Stimulated activated naive CD4-positive, alpha-beta T cell (primary cell): ENCODE measurements around the gene UNC119.
"Not testable (repeated sequence)": the region's sequence is repeated elsewhere in the genome, so short reads cannot be mapped to it uniquely, and the experiment has no call there.

Experiments used
- DNase-seq, 6 experiments: peaks; one replicate each; lab custom pipeline; 2025; lab: John Stamatoyannopoulos, UW

The UNC119 gene

DNA sequence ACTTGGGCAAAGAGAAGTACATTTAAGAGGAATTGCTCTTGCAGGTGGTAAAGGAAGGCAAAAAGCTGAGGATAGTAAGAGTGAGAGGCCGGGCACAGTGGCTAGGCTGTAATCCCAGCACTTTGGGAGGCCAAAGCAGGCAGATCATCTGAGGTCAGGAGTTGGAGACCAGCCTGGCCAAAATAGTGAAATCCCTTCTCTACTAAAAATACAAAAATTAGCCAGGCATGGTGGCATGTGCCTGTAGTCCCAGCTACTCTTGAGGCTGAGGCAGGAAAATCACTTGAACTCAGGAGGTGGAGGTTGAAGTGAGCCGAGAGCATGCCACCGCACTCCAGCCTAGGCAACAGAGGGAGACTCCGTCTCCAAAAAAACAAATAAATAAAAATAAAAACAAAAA lies 30.1 kb downstream of the UNC119 start:
- not testable (repeated sequence) for DNase-seq

DNA sequence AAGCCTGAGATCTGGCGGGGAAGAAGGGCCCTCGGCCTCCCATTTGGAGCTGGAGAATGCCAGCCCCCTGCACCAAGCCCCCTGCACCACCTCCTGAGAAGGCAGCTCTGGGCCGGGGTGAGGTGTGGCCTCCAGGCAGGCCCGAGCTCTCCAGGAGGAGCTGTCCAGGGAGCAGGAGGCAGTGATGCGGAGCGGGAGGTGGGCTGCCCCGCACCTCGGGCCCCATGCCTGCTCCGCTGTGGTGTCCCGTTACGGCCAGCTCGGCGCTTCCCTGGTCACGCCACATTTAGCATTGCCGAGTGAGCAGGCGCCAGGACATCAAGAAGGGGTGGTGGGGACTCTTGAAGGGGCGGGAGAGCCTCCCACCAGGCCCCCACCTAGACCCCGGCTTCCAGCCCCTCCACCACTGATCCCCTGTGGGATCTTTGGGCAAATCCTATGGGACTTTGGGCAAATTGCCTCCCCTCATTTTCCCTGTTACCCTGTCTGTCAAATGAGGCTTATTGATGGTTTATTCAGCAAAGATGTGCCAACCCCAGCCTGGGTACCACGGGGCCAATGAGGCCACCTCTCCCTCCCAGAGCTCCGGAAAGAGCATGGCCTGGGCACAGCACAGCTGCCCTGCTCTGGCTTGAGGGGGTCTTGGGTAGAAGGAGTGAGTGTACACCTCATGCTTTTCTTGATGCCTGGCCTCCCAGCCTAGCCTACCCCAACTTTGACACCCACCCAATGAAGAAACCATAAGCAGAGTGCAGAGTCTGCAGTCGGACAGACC lies 30.9 kb downstream of the UNC119 start:
- no peak for DNase-seq

DNA sequence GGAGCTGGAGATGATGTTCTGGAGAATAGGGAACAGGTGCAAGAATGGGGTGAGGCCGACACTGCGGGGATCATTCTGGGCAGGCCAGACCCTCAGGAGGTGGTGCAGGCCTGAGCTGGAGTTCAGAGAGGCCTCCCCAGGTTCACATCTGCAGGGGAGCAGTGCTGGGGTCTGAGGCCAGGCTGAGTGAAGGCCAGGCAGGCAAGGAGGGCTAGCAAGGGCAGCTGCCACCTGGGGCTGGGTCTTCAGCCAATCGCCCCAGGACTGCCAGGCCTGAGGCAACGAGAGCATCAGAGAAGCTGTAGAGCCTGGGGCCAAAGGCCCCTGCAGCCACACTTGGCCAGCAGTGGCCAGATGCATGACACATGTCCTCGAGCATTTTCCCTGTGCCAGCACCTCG lies 31.7 kb downstream of the UNC119 start:
- DNase-seq, result no peak

DNA sequence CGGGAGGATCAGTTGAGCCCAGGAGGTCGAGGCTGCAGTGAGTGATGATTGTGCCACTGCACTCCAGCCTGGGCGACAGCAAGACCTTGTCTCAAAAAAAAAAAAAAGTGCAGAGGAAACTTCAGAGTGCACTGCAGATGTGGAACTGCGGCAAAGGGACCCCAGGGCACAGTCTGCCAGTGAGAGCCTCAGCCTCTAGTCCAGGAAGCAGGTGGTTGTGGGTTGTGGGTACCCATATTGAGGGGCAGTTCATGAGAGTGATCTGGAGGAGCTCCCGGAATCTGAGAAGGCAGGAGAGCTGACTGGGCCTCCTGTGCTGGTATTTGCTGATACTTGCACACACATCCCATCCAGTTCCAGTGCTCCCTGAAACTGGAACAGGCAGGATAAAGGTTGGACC lies 33.2 kb downstream of the UNC119 start:
- DNase-seq, result no peak

DNA sequence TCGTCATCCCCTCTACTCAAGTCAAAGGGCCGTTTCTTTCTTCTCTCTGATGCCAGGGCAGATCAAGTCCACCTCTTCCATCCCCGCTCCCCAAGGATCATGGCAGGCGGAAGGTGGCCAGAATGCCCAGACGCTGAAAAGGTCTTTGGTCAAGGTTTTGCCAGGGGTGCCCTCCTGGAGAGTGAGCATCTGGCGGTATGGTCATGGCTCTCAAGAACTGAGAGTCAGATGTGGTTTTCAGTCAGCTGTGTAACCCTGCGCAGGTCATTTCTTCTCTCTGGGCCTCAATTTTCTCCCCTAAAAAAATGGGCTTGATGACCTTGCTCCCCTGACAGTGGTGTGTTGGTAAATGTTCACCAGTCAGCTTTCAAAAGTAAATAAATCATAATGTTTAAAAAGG lies 33.8 kb downstream of the UNC119 start:
- no peak for DNase-seq

DNA sequence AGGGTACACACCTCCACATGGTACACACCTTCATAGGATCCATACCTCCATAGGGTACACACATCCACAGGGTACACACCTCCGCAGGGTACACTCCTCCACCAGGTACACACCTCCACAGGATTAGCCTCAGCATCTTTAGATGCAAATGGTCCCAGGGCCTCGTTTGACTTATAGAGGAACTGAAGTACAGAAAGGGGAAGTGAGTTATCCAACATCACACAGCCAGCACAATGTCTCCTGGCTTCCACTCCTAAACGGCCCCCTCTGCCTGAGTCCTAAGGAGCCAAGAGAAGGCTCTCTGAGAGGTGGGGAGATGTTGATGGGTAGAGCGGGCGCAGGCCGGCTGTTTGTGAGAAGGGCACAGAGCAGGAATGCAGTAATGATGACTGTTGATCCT lies 34.3 kb downstream of the UNC119 start:
- DNase-seq, result no peak

DNA sequence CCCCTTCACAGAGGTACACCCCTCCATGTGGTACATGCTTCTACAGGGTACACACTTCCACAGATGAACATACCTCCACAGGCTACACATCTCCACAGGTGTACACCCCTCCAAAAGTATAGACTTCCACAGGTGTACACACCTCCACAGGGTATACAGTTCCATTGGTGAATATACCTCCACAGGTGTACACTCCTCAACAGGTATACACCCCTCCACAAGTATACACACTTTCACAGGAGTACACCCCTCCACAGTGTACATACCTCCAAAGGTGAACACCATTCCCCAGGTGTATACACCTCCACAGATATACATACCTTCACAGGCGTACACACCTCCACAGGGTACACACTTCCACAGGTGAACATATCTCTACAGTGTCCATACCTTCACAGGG lies 36.9 kb downstream of the UNC119 start:
- DNase-seq, result no peak

DNA sequence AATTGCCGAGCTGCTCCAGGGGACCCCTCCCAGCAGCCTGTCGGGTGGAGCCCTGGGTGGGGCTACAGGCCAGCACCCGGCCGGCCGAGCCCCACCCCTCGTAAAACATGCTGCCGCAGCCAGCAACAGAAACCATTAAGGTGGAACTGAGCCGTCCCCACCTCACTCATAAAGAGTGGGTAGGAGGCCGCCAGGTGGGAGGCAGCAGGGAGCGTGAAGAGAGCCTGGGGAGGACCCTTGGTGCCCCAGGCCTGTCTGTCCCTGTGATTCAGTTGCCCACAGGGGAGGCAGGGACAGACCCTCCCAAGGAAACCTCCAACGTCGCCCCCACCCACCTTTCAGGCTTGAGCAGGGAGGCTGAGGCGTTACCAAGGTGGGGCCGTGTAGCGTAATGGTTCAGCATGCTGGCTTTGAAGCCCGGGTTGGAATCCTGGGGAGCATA lies 37.8 kb downstream of the UNC119 start:
- no peak for DNase-seq

DNA sequence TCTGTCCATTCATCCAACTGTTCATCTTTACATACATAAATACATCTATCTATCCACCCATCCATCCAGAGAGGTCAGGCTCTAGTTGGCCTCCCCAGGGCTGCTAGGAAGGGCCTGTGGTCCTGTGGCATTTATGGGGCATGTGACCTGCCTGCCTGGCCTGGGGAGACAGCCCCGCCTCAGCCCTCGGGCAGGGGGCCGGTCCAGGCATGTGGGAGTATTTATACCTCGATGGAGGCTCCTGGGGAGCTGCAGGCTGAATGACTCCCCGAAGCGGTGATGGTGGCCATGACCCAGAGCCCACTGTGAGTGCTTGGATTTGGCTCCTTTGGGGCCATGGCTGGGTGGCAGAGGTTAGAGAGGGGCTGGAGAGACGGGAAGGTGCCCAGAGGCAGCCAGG lies 38.9 kb downstream of the UNC119 start:
- no peak for DNase-seq

DNA sequence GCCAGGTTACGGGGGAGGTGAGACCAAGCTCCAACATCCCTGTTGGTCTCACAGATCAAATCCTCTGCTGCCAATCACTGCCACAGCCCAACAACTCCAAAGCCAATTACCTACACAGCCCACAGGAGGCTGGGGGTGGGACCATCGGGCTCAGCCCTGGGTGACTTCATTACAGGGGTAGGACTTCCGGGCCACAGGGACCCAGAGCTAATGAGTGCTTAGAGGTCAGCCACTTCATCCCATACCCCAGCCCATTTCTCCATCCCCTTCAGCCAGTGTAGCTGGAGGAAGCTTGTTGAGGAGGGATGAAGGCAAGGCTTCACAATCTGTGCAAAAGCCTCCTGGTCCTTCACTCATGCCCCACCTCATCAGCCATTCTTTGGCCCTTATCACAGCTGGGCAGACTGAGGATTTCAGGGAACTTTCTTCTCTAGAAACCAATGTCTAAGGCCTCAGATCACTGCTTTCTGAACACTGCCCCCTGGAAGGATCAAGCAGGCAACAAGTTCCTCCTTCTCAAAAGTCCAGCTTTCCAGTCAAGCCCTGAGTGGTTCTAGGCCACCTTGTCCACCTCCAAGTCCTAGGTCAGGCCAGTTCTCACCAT lies 40.5 kb downstream of the UNC119 start:
- DNase-seq, result no peak

DNA sequence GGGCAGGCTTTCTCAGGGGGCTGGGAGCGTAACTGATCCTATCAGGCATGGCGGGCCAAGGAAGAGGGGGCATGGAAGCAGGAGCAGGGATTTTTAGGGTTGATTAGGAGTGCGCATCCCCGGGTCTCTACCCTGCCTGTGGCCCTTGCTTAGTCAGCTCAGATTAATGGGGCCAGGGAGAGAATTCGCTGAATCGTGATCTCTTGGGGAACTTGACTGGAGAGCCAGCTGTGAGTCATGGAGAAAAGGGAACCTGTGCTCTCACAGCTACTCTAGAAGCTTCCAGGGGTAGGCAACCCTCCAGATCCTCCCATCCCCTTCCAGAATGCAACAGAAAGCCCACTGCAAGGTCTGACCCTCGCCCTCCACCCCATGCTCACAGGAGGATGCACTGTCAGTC lies 42.6 kb downstream of the UNC119 start:
- DNase-seq, result no peak

DNA sequence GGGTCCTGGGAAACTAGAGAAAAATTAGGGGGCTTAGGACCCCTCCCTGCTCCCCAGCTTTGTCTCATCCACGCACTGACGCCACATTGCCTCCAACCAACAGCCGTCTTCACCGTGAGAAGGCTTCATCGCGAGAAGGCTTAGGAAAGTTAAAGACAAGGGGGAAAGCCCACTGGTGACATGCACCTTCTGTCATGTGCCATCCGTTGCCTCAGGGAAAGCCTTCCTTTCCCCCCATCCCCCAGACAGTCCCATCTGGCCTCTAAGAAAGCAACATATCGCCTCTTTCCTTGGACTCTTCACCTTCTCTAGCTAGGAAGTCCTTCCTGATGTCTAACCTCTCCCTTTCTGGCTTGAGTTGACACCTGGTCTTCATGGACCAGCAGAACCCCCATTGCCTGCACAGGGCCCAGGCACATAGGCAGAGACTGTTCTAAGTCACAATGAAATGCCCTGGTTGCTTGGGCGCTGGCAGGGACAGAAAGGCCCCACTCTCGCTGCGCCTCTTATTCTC lies 44.2 kb downstream of the UNC119 start:
- no peak for DNase-seq

DNA sequence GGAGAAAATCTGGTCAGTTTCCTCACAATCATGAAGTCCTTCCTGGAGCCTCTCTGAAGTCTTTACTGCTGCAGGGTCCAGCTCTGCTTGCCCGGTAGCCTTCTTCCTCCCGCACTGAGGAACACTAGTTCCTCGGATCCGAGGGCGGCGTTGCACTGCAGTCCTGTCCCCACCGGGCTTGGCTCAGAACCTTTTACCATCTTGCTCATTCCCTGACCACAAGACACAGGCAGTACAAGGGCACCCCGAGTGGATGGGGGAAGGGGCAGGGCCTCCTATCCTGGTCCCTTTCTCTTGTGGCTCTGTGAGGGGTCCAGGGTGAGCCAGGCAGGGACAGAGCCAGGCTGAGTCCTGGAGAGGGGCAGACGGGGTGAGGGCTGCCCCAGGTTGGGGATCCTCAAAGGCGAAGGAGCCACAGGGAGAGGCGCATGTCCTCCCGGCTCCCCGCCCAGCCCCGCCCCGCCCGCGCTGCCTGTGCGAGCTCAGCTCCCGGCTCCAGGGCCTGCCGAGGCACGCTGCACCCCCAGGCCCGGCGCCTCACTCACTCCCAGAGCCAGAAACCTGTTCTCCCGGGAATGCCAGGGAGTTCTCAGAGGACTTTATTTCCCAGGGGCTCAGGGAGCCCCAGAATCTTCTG lies 44.7 kb downstream of the UNC119 start:
- DNase-seq, result no peak

DNA sequence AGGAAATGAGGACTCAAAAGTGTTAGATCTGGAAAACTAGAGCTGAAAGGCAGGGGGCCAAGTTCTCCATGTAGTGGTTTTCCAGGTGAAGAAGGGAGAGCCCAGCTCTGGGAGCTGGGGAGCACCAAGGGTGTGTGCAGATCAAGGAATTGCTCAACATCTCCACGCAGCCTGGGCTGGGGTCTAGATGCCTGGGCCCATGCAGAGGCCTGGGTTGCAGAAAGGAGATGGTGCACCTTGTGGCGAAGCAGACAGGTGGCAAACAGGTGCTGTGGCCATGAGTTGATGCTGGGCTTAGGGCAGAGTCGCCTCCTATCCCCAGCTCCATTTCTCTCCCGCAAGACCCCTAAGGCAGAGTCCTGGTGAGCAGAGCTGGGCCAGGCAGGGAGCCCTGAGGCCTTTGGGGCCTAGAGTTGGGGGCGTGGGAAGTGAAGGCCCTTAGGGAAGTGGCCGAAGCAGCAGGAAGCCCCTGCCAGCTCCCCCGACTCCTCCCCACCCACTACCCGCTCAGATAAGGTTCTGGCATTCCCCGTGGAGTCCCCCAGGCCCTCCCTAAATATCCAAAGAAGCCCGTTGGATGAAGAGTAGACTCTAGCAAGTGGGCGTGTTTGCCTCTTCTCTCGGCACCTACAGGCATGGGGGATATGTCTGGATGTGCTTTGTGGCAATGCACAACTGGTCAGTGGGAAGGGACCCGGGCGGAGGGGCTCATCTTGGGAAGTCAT lies 45.5 kb downstream of the UNC119 start:
- DNase-seq, result no peak

DNA sequence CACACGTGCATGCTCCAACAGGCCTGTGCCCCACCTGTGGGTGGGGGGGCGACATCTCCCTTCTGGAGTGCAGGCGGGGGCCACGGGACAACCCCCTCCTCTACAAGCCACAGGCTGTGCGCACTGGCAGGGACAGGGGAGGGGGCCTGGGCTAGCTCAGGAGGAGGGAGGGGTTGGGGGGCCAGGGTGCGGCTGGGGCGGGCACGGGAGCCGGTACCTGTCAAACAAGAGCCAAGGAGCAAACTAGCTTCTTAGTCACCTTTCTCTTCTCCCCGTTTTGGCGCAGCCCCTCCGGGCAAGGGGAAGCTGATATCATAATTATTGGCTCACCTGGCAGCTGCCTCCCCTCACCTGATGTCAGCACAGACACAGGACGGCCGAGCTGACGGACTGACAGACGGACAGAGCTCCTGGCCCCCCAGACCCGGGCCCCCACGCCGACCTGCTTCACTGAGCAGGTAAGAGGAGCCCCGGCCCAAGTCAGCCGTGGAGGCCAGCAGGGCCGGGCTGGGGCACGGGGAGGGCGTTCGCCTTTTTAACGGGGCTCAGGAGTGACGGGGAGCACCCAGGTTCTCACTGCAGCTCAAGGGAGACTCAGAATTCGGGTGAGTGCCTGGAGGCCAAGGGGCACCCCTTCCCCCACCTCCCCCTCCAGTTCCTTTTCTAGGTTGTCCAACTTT lies 46.3 kb downstream of the UNC119 start, which contains the start of gene FOXN1:
Gene FOXN1, plus strand, starts transcription at position 363 of the 680 bp plus-strand sequence. CDS start 17,622 bp downstream, outside the sequence.
- DNase-seq, result no peak

DNA sequence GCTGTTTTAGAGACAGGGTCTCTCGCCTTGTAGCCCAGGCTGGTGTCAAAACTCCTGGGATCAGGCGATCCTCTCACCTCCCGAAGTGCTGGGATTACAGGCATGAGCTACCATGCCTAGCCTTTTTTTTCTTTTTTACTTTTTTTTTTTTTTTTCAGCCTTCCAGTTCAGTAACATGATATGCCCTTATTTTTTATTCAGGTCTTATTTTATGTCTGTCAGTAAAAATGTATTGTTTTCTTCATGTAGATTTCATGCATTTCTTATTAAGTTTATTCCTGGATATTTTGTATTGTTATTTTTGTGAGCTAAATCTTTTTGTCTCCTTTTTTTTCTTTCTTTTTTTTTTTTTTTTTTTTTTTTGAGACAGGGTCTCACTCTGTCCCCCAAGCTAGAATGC lies 49.0 kb downstream of the UNC119 start:
- no peak for DNase-seq

DNA sequence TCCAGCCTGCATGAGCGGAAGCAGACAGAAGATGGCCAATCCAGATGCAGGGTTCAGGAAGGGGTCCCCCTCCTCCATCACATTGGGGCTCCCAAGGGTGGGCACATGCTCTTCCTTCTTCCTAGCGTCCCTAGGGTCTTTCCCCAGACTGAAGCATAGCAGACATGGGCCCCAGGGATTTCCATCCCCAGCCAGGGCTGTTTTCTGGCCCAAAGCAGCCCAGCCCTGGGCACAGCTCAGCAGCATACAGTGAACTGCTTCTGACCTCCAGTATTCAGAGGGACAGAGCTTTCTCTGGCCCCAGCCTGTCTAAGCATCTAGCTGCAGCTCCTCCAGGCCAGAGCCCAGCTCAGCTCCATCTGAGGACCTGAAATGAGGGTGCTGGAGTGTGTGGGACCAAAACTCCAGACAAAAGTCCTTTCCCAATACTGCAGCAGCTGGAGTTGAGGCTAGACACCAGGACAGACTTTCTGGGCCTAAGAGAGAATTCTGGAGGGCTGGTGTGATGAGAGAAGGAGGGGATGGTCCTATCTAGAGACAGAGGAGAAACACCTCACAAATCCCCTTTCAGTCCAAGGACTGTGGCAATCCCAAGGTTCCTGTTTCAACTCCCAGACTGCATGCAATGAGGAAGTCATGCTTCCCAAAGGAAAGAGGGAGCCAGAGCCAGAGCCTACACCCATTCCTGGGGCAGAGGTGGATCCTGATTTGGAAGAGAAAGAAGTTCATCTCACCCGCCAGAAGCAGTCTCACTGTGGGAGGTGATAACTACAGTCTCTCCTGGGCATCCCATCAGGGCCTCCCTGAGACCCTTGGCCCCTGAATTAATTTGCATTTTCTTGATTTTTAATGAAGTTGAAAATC lies 50.8 kb downstream of the UNC119 start:
- DNase-seq, result no peak

DNA sequence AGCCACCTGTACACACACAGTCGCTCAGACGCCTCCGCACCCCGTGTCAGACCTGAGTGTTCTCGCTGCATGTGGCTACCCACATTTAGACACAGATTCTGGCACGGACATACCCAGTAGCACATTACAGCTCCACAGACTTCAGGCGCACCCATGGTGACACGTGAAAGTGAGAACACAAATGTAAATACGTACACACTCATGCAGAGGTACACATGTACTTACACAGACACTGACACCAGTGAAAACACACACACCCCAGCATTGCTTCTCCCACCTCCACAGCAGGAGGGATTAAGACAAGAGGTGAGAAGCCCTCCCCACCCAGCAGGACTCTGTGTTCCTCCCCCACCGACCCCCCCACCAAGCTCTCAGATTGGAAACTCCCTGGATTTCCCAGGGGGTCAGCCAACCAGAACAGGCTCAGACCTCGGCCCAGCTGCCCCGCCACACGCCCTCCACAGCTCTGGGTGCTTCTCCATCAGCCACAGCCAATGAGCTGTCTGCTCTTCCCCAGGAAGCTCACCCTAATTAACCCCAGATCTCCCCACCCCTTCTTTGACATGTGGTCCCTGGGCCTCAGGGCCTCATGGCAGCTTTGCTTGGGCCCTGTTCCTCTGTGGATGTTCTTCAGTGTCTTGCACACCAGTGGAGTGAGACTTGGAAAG lies 51.6 kb downstream of the UNC119 start:
- DNase-seq, result no peak

DNA sequence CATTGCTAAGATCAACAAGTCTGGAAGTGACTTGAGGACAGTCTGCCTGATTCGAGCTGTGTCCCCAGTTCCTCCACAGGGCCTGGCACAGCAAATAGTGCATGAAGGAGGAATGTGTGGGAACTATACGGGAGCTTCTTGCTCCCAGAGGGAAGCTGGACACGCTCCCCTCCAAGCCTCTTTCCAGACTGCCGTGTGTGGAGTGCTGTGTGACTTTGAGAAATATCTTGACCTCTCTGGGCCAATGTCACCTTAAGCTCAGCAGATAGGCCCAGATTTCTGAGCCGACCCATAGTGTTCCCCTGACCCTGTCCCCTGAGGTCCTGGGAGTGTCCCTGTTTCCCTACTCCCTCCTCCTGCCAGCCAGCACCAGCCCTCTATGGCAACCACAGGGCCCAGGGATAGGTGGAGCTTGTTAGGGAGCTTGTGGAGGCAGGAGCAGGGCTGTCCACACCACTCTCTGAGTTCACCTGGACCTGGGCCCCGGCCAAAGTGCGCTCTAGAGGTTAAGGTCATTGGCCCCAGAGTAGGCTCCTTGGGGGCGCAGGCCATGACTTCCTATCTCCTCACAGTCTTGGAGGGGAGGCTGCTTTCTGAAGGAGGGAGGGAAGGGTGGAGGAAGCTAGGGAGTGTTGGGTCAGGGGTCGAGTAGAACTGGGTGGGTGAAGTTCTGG lies 52.6 kb downstream of the UNC119 start:
- DNase-seq, result no peak

DNA sequence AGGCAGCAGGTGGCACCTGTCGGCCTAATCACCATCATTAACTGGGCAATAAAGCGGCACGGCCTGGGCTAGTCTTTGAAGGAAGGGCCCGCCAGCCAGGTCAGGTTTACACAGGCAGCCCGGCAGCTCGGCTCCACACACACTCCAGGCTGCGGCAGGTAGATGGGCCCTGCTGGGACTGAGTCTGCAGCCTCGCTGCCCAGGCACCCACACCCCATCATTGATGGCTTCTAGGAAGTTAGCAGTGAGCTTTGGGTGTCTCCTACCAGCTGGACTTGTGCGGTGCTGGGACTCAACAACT lies 53.1 kb downstream of the UNC119 start:
- DNase-seq, result no peak
